ENCODE data around the gene RNF217.
A peak's percentile ranks its signal among the peaks of the same experiment; 100 is the strongest.
"Not testable (repeated sequence)": the region's sequence is repeated elsewhere in the genome, so short reads cannot be mapped to it uniquely, and the experiment has no call there.

Gene RNF217

GRCh38 chr6:125019918-125020317 is 57.7 kb downstream of the RNF217 start:
- DNase-seq: no peak

- no peak for DNase-seq
Measured at GRCh38 chr6:125020385-125020784, 58.1 kb downstream of the RNF217 start.

- DNase-seq: no peak
Measured at GRCh38 chr6:125022391-125022989, 60.3 kb downstream of the RNF217 start.

GRCh38 chr6:125025164-125025854 is 63.1 kb downstream of the RNF217 start:
- DNase-seq: no peak

GRCh38 chr6:125027287-125027686 is 65.0 kb downstream of the RNF217 start:
- no peak for DNase-seq

- DNase-seq: no peak
Measured at GRCh38 chr6:125030969-125031368, 68.7 kb downstream of the RNF217 start.

- DNase-seq: no peak
Measured at GRCh38 chr6:125031385-125031784, 69.1 kb downstream of the RNF217 start.

- DNase-seq: not testable (repeated sequence)
Measured at GRCh38 chr6:125034929-125035328, 72.7 kb downstream of the RNF217 start.

- DNase-seq: not testable (repeated sequence)
Measured at GRCh38 chr6:125036486-125036885, 74.2 kb downstream of the RNF217 start.

- no peak for DNase-seq
Measured at GRCh38 chr6:125037827-125038226, 75.6 kb downstream of the RNF217 start.

- DNase-seq: no peak
Measured at GRCh38 chr6:125038925-125039324, 76.7 kb downstream of the RNF217 start.

- no peak for DNase-seq
Measured at GRCh38 chr6:125041740-125042459, 79.7 kb downstream of the RNF217 start.

GRCh38 chr6:125044066-125044465 is 81.8 kb downstream of the RNF217 start:
- no peak for DNase-seq

- no peak for DNase-seq
Measured at GRCh38 chr6:125044667-125045066, 82.4 kb downstream of the RNF217 start.

GRCh38 chr6:125046107-125046925 is 84.1 kb downstream of the RNF217 start:
- DNase-seq: peak; percentile 54

GRCh38 chr6:125048274-125048673 is 86.0 kb downstream of the RNF217 start:
- no peak for DNase-seq

- no peak for DNase-seq
Measured at GRCh38 chr6:125050663-125051318, 88.6 kb downstream of the RNF217 start.

- DNase-seq: no peak
Measured at GRCh38 chr6:125053809-125054208, 91.6 kb downstream of the RNF217 start.

GRCh38 chr6:125054331-125054730 is 92.1 kb downstream of the RNF217 start:
- no peak for DNase-seq

GRCh38 chr6:125057392-125058246 is 95.4 kb downstream of the RNF217 start:
- no peak for DNase-seq

- no peak for DNase-seq
Measured at GRCh38 chr6:125058546-125058945, 96.3 kb downstream of the RNF217 start.

- DNase-seq: no peak
Measured at GRCh38 chr6:125063307-125063706, 101.1 kb downstream of the RNF217 start.

All from T1000 (cell line).